GM04503 (cell line): Measurements from ENCODE around the gene CREBZF.
"Not testable (repeated sequence)": the region's sequence is repeated elsewhere in the genome, so short reads cannot be mapped to it uniquely, and the experiment has no call there.

ENCODE experiments used
- DNase-seq: peaks from one replicate; pipeline ENCODE4 v3.0.0-alpha.2; 2012; ENCODE audit warnings: low read depth

The CREBZF gene

DNA sequence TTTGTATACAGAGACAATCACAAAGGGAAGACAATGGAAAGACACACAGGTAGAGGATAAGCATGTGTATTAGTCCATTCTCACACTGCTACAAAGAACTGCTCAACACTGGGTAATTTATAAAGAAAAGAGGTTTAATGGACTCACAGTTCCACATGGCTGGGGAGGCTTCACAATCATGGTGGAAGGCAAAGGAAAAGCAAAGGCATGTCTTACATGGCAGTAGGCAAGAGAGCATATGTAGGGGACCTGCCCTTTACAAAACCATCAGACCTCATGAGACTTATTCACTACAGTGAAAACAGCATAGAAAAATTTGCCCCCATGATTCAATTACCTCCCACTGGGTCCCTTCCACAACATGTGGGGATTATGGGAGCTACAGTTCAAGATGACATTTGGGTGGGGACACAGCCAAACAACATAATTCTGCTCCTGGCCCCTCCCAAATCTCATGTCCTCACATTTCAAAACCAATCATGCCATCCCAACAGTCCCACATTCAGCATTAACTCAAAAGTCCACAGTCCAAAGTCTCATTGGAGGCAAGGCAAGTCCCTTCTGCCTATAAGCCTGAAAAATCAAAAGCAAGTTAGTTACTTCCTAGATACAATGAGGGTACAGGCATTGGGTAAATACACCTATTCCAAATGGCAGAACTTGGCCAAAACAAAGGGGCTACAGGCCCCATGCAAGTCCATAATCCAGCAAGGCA, 6.2 kb upstream of the CREBZF start:
- not testable (repeated sequence) for DNase-seq

DNA sequence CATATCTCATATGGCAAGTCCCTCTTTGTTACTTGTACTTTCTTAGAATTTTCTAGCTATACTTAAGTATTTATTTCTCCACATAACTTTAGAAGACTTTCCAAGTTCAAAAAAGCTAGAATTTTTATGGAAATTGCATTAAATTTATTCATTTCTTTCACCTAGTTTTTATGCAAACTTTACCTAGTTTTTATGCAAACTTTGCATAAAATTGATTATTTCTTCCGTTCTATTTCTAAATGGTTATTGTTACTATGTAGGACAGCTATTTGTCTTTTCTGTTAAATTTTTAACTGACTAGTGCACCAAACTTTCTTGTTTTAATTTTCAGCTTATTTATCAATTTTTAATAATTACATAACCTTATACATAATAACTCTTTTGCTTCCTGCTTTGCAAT, 3.2 kb upstream of the CREBZF start:
- no peak for DNase-seq

DNA sequence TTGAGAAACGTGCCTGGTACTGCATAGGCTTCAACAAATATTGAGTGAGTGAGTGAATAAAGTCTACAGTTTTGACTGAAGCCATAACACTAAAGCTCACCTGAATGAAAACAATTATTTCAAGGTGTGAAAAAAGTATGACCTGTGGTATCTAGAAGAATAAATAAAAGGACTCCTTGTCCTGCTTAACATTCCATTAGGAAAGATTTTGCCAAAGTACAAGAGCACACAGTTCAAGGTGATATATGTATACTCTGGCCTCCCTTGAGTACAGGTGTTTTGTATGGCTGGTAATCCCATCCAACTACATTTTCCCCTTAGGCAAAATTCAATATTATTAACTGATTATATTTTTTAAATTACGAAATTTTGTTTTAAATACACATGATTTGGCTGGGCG, 1.8 kb upstream of the CREBZF start:
- DNase-seq: no peak

DNA sequence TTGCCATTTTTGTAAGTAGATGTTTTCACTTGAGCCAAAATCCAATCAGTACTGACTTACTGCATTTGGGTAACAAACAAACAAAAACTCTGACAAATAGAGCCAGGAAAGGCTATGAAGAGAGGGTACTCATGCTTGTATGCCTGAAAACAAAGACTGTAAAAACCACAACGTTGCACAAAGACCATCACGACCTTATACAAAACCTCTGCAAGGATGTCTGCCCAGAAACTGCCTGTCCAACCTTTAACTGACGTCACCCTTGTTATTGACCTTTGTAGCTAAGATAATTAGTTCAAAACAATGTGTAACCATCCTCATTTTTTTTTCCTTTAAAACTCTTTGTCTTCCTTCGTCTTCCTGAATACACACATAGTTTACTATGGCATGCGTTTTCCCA, 804 bp upstream of the CREBZF start:
- DNase-seq: no peak

DNA sequence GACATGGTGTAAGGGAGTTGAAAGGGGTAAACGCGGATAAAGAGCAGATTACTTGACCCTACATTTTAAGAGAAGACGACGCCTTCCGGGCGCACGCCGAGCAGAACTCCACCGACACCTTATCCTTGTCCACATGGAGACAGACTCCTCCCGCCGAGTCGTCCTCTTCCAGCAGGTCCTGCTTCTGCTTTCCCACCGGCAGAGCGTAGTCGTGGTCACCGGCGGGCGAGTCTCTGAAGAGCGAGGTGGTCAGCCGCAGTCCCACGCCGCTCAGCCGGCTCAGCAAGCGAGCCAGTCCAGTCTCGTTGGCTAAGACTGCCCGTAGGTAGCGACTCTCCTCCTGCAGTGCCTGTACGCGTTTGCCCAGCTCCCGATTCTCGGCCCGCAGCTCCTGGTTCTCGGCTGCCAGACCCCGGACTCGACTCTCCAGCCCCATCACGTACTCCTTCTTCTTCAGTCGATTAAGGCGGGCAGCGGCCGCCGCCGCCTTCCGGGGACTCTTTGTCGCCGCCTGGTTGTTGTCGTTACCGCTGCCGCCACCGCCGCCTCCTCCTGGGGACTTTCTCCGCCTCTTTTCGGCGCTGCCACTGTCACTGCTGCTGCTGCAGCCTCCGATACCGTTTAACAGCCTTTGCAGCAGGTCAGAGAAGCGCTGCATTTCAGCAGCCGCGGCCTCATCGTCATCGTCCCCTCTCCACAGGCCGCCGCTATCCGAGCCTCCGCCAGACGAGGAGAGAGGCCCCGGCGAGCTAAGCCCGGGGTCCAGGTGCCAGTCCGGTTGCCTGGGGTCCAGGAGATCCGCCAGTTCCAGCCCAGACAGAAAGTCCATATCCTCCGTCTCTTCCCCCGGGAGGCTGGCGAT, 945 bp downstream of the CREBZF start:
- no peak for DNase-seq

DNA sequence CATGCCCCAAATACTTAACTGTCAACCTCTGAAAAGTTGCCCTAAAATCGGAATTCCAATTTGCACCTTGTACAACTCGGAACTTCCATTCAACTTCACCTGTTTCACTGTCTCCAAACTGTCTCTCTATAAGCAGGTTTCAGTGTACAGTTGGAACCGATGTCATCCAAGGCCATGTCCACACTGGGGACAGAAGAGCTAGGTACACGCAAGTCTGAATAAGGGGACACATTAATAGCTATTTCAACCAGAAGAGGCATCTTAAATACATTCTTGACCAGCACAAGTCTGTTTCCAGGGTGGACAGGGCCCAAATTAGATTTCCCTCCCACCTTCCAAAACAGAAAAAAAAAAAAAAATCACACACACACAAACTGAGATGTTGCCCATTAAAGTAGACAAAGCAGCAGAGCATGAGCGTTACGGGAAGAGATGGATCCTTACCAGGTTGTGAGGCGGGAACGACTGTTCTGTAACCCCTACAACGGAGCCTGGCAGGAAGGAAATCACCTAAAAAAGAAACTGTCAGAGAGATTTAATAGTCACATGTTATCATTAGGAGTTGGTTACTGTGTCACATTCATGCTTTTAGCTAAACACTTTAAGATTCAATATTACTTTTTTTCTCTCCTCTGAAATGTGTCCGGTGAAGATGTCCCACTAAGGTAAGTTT, 1.7 kb downstream of the CREBZF start:
- no peak for DNase-seq

DNA sequence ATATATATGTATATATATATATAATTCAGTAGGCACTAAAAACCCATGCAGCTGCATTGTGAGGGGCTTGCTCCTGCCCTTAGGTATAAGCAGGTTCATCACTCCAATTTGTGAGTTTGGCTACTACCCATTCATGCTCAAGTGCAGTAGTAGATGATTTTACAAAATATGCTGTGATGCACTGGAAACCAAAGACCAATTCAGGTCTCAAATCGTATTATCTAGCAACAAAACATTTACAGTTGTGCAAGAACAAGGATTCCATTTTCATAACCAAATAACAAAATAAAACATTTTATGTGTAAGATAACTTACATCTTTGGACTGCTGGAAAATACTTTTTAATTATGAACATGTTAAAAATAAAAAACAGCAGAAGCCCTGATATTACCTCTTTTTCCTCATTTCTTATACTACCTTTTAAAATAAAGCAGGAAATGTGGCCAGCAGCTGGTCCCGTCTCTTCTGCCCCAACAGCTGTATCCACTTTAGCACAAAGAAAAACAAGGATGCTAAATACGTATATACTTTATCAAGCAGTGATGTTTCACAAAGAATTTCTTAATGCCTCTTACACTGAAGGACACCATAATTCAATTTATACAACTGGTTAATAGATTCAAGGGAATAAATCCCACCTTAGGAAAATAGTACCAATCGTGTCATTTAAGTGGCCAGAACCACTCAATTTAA, 2.8 kb downstream of the CREBZF start:
- DNase-seq: no peak

DNA sequence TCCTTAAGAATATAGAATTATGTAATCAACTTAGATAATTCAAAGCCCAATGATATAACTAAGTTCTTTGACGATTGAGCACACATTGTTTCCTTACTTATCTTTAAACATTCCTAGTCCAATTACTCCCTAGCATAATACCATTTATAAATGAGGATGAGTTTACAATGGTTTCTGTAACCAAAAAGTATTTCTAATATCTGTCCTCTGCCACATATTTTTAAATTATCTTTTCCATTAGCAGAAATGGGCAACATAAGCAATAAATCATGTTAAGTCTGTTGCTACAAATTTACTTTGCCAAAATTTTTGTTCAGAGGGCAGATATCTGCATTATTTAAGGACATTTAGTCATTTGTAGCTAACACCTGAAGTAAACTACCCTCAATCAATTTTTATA, 6.7 kb downstream of the CREBZF start:
- no peak for DNase-seq

DNA sequence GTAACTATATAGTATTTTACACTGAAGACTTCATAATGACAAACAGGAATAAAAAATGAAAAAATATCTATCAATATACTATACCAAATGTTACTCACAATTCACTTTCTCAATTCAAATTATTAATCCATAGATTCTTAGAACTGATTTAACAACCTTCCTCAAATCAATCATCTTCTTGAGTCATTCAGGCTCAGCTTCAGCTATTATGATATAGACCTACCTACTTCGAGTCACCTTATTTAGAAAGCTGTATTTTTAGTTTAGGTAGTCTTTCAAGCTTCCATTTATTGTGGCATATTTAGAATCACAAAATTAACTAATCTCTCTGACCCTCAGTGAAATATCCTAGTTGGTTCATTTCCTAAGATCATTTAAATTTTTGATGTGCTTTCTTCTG, 8.2 kb downstream of the CREBZF start:
- DNase-seq: no peak

DNA sequence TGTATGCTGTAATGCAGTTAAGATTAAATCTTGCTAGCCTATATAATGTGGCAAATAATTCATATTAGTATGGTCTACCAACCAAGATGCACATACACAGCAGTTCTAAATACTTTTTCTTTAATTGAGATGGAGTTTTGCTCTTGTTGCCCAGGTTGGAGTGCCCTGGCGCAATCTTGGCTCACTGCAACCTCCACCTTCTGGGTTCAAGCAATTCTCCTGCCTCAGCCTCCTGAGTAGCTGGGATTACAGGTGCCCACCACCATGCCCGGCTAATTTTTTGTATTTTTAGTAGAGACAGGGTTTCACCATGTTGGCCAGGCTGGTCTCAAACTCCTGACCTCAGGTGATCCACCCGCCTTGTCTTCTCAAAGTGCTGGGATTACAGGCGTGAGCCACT, 10.6 kb downstream of the CREBZF start:
- not testable (repeated sequence) for DNase-seq

DNA sequence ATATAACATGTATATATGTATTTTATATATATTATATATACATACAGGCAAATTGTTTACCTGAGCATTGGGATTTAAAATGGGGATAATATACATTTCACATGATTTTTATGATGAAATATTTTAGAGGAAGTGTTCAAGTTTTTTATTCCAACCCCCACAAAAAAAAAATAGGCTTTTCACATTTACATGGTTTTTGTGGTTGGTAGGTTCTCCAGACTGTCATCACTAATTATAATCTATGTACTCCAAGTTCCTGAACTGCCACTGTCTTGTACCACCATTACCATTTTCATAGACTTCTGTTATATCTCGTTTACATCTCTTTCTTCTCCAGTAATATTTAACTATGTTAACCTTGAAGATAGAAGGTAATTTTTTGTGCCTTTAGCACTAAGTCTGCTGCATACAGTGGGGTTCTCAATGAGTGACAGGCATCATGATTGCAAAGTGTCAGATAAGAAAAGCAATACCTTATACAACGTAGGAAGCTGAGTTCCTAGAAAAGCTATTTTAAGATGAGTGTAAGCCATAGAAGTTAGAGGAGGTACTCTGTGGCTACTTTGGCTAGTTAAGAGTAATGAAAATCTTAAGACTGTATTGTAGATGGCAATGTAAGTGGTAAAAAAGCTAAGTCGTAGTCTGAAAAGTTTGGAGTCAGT, 12.0 kb downstream of the CREBZF start:
- DNase-seq: no peak

DNA sequence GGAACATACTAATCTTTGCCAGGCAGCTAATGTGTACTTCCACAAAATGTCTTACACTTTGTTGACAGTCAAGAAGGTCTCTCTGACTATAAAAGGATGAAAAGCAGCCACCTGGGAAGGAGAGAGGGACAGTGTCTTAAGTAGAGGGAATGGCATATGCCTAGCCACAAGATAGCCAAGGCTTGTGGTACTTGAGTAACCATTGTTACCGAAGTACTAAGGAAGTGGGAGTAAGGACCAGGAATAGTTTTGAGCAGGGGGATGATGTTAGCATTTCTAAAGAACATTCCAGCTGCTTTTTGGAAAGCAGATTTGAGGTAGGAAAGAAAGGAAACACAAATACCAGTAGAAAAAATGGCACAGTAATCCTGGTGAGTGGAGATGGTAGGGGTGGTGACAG, 13.8 kb downstream of the CREBZF start:
- no peak for DNase-seq

DNA sequence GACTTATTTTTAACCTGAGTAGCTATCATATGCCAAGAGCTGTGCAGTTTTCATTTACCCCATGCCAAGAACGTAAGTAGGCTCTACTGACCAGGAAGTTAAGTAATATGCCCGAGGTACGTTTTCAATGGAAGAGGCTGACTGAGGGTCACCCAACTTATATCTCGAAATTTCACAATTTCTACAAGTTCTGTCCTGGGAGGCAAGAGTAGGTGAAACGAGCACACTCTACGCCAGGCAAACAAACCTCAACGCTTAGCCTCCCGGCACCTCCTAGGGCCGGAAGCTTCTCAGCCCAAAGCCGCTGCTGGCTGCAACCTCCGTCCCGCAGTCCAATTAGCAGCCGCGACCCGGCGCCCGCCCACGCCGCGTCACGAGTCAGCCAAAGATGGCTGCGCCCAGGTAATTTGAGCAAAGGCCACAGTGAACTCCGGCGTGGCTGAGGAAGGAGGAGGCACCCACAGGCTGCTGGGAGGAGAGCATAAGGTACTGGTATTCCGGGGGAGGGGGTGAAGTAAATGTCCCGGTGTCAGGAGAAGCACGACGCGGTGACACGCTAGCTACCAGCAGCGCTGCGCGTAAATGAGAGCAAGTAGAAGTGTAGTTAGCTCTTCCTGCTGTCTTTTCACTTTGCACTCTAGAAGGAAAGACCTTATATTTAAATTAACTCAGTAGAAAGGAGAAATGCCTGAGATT, 17.2 kb downstream of the CREBZF start, which contains the start of gene TMEM126A:
TSS of gene TMEM126A (plus strand) at position 364 of the 696 bp plus-strand sequence. CDS start 2,289 bp downstream, outside the sequence.
- DNase-seq: no peak

DNA sequence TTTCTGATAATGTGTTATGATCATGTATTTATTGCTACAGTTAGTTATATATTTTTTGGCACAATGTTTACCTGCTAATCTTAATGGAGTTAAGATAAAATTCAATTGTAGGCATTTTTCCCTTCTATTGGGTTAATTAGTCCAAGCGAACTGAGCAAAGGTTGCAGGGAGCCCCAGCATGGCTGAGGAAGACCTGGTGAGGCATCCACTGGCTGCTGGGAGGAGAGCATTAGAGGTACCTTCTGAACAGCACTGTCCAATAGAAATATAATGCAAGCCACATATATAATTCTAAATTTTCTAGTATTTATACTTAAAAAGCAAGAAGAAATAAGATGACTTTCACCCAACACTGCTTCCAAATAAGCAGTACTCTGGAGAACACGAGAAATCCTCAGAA, 17.9 kb downstream of the CREBZF start:
- no peak for DNase-seq

DNA sequence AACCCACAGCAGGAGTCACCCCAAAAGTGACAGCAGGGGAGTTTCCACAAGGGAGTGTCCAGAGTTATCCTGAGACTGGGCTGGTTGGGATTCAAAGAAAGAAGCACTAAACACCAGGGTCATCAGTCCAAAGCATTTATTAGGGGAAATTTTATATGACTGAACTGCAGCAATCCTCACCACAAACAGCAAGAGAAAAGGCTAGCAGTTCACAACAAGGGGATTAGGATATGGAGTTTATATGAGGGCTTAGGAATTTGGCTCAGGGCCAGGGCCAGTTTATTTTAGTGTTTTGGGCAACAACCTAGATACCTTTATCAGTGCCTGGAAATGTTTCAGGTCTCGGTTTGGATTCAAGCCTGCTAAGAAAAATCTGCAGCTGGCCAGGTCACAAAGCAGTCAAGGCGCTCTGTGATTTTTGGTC, 21.7 kb downstream of the CREBZF start:
- no peak for DNase-seq

DNA sequence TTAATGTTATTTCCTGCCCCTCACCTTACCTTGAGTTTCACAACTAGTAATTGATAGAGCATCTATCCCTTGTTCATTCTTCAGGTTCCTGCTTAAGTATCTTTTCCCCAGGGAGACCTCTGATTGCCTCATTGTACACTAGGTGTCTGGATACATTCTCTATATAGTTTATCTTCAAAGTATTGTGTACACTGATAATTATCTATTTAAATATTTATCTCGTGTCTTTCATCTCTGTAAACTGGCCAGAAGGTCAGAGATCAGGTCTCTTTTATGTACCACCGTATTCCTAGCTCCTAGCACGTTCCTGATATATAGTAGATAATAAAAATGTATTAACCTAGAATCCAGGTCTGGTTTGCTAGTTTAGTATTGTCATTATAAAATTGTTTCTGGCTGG, 30.2 kb downstream of the CREBZF start:
- DNase-seq: no peak

DNA sequence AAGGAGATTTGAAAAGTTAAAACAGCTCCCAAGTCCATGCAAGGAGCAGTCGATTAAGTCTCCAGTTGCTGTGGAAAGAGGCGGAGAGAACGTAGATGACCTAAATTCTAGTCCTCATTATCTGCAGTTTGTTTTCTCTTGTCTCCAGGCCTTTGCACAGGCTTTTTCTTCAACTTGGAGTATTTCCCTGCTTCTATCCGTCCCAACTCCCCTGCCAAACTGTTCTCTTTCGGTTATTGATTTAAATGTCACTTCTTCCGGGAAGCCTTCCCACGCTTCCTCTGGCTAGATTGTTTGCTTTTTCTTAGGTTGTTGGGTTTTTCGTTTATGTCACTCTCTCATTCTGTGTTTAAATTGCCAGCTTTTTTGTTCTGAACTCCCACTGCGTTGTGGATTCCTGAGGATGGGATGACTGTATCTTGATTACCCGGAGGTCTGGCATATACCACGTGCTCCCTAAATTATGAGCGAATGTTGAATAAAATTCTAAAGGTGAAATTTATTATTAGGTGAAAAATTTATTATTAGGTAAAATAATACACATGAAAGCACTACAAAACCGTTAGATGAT, 36.1 kb downstream of the CREBZF start:
- no peak for DNase-seq

DNA sequence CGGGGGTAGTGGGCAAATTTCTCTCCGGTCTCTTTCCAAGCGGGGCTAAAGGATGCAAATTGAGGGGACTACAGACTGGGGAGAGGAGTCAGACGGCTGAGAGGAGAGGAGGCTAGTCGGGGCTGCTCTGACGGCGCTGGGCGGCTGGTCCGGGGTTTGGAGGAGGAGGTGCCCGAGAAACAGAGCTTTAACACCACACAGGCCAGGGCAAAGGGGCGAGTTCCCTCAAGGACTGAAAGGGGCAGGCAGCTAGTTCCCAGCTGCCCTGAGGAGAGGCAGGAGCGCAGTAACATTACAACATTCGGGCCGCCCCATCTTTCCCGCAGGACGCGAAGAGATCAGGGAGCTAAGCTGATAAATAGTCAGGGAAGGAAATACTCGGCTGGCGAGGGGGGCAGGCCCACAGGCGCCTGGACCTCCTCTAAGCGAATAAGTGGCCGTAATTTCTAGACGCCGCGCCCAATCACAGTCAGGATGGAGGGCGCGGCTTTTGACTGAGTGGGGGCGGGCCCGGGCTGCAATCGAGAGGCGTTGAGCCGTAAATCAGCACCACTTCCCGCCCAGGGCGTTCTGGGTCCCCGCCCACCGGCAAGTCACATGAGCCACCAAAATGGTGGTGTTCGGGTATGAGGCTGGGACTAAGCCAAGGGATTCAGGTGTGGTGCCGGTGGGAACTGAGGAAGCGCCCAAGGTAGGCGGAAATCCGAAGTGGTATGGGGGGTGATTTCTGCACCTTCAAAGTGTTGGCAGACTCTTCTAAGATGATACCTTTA, 36.7 kb downstream of the CREBZF start, which contains the start of gene TMEM126B:
TSS of gene TMEM126B (plus strand) at position 596 of the 773 bp plus-strand sequence. CDS start at position 611, 15 bp downstream.
- peak; percentile 88 for DNase-seq

DNA sequence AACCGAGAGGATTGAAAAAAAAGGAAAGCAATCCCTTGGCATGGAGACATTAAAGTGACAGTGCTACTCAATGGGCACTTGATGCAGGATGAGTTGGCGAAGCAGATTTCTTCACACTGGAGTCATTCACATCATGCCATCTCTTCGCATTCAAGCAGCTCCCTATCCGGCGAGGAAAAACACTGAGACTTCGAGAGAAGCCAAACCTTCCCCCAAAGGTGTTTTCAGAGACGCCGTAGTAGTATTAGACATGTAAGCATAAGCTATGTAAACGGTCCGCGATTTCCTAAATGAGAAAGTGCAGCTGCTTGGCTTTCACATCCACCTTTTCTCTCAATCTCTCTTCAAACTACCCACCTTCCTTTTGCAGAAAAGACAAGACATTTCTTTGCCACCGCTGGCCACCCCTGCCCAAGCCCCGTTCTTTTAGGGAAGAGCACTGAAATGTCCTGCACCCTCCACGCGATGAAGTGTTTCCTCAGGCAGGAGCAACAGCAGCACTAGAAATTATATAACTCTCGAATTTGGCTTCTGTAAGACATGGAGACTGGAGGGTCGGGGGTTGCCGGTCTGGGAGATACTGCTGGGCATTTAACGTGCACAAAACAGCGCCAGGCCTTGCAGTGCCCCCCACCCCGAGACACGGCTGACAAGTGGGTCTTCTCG, 37.5 kb downstream of the CREBZF start, which contains the start of gene DLG2:
TSS of gene DLG2 (minus strand) at position 13 of the 666 bp plus-strand sequence.
- DNase-seq: no peak
